Astrocyte (in vitro differentiated cells and primary cell): Measurements from ENCODE around the gene TTYH3.

Experiments used
- EZH2 ChIP-seq: IDR thresholded peaks from 2 replicates; pipeline ENCODE4 v1.6.1; 2012; ENCODE audit warnings: mild to moderate bottlenecking, low read length, inconsistent platforms; ENCODE audit not compliant: insufficient read depth
- TF ChIP-seq, protein P1 (sequence below): IDR thresholded peaks from 2 replicates; pipeline ENCODE4 v1.5.1; 2011; ENCODE audit warnings: low read depth, mild to moderate bottlenecking, inconsistent platforms, low read length, moderate library complexity; ENCODE audit not compliant: insufficient read depth

DNA sequence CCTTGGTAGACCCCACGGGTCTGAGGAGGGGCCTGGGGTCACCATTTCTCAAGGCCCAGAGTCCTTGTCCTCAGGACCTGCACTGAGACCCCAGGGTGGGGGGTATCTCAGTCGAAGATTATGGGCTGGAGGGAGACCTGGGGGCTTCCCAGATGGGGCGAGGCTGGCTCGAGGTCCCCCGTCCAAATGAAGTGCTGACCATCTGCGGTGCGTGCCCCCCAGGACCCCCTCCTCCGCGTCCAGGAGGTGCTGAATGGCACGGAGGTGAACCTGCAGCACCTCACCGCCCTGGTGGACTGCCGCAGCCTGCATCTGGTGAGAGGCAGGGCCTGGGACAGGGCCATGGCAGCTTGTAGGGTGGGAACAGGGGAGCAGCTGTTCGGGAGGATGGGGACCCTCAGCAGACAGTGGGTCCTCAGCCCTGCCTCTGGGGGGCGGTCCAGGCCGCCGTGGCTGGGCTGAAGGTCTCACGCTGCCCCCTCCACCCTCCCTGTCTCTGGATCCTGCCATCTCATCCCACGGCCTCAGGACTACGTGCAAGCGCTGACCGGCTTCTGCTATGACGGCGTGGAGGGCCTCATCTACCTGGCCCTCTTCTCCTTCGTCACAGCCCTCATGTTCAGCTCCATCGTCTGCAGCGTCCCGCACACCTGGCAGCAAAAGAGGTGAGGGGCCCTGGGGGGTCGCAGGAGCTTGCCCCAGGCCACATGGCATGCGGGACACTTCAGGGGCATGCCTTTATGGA lies 24.3 kb downstream of the TTYH3 start:
- TF ChIP-seq, protein P1, sequence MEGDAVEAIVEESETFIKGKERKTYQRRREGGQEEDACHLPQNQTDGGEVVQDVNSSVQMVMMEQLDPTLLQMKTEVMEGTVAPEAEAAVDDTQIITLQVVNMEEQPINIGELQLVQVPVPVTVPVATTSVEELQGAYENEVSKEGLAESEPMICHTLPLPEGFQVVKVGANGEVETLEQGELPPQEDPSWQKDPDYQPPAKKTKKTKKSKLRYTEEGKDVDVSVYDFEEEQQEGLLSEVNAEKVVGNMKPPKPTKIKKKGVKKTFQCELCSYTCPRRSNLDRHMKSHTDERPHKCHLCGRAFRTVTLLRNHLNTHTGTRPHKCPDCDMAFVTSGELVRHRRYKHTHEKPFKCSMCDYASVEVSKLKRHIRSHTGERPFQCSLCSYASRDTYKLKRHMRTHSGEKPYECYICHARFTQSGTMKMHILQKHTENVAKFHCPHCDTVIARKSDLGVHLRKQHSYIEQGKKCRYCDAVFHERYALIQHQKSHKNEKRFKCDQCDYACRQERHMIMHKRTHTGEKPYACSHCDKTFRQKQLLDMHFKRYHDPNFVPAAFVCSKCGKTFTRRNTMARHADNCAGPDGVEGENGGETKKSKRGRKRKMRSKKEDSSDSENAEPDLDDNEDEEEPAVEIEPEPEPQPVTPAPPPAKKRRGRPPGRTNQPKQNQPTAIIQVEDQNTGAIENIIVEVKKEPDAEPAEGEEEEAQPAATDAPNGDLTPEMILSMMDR = no peak
- no peak for TF ChIP-seq EZH2
